HCT116 (cell line): ENCODE data around the gene TSPAN5. TPM values are rescaled to one million over a fixed set of nuclear protein-coding genes. Genes with fewer than 3 reads are reported as not detected.

ENCODE experiments used
- ATAC-seq: fragments of 200-7000 bp; cut with Tn5 transposase; 2 replicates; pipeline ENCODE4 v1.9.1; 2020; ENCODE audit warnings: mild to moderate bottlenecking, moderate library complexity
- BruUV-seq: library from RNA; stranded (reverse); fragments of 400-500 nt; replicated peaks from 2 replicates; lab custom pipeline; 2021; lab: Mats Ljungman, UMichigan
- CTCF ChIA-PET: fragments of 300-600 bp; sonication (Branson Sonifier 250); formaldehyde crosslinking; loops from one replicate; lab custom pipeline; 2021; ENCODE audit warnings: antibody characterized with exemption; lab: Charles Lee
- POLR2A ChIA-PET: fragments of 300-600, 350-600 bp; sonication (Branson Sonifier 250); formaldehyde crosslinking; loops from one replicate; lab custom pipeline; 2021; ENCODE audit warnings: antibody characterized with exemption; lab: Charles Lee
- RAD21 ChIA-PET, 2 experiments: fragments of 300-600 bp; sonication (Branson Sonifier 250); formaldehyde crosslinking; loops; one replicate each; lab custom pipeline; 2023; ENCODE audit warnings: low total read pairs in 2 of 2; ENCODE audit not compliant: uncharacterized antibody in 2 of 2, unreplicated experiment in 2 of 2, low non-redundant PET in 1 of 2; lab: Charles Lee
- DNase-seq: peaks from one replicate; pipeline ENCODE4 v3.0.0-alpha.2; 2010; ENCODE audit warnings: low read depth, low spot score
- H2AFZ ChIP-seq: fragments of 200-600 bp; shearing (Covaris generic), sonication (generic); 2 replicates; pipeline ENCODE4 v1.6.1; 2017; ENCODE audit warnings: low read depth, mixed run types, mixed read lengths, antibody characterized with exemption, low read length; ENCODE audit not compliant: poor library complexity, severe bottlenecking
- H3K27ac ChIP-seq: 2 replicates; pipeline ENCODE4 v1.5.1; 2012; ENCODE audit warnings: low read depth, low read length
- H3K27me3 ChIP-seq: fragments of 200-600 bp; sonication (generic); 2 replicates; pipeline ENCODE4 v1.6.1; 2016; ENCODE audit warnings: mixed run types, low read length, mixed read lengths; ENCODE audit not compliant: insufficient read depth
- H3K36me3 ChIP-seq, 2 experiments: fragments of 200-500 bp in 1 of 2; fragments of 200-600 bp in 1 of 2; sonication (Bioruptor generic) in 1 of 2; sonication (generic) in 1 of 2; 2 replicates each; pipeline versions ENCODE4 v1.5.1 to v1.6.1; 2014 to 2016; ENCODE audit warnings: low read length in 2 of 2, inconsistent platforms in 1 of 2, mixed read lengths in 1 of 2, mixed run types in 1 of 2; ENCODE audit not compliant: insufficient read depth in 2 of 2, control insufficient read depth in 1 of 2
- H3K4me1 ChIP-seq, 2 experiments: fragments of 200-600 bp in 1 of 2; sonication (generic) in 1 of 2; 2 replicates each; pipeline versions ENCODE4 v1.5.1 to v1.6.1; 2012 to 2017; ENCODE audit warnings: low read length in 2 of 2, inconsistent platforms in 1 of 2, mild to moderate bottlenecking in 1 of 2, mixed read lengths in 1 of 2, mixed run types in 1 of 2, moderate library complexity in 1 of 2; ENCODE audit not compliant: insufficient read depth in 2 of 2, control insufficient read depth in 1 of 2
- H3K4me2 ChIP-seq: fragments of 200-600 bp; sonication (generic); 2 replicates; pipeline ENCODE4 v1.6.1; 2017; ENCODE audit warnings: mixed run types, low read length, mixed read lengths
- H3K4me3 ChIP-seq, 2 experiments: fragments of 200-600 bp in 1 of 2; sonication (generic) in 1 of 2; replicated peaks in 1 of 2; 2 replicates each; pipeline ENCODE4 v1.5.1; 2011 to 2016; ENCODE audit warnings: low read length in 2 of 2, control low read depth in 1 of 2, low read depth in 1 of 2, mild to moderate bottlenecking in 1 of 2, mixed read lengths in 1 of 2, mixed run types in 1 of 2
- H3K79me2 ChIP-seq: fragments of 200-600 bp; sonication (generic); 2 replicates; pipeline ENCODE4 v1.6.1; 2017; ENCODE audit warnings: mild to moderate bottlenecking, mixed run types, low read length, moderate library complexity, mixed read lengths; ENCODE audit not compliant: insufficient read depth
- H3K9ac ChIP-seq: fragments of 200-600 bp; sonication (generic); 2 replicates; pipeline ENCODE4 v1.6.1; 2016; ENCODE audit warnings: low read length, mixed read lengths
- H3K9me2 ChIP-seq: fragments of 200-600 bp; sonication (generic), shearing (Covaris generic); 2 replicates; pipeline ENCODE4 v1.6.1; 2017; ENCODE audit warnings: mixed run types, mild to moderate bottlenecking, moderate library complexity; ENCODE audit not compliant: insufficient read depth
- H3K9me3 ChIP-seq, 2 experiments: fragments of 200-500 bp in 1 of 2; fragments of 200-600 bp in 1 of 2; sonication (Bioruptor generic) in 1 of 2; sonication (generic) in 1 of 2; 2 replicates each; pipeline ENCODE4 v1.6.1; 2014 to 2017; ENCODE audit warnings: low read length in 2 of 2, mixed read lengths in 2 of 2, inconsistent platforms in 1 of 2, low read depth in 1 of 2, mild to moderate bottlenecking in 1 of 2, mixed run types in 1 of 2, moderate library complexity in 1 of 2; ENCODE audit not compliant: control insufficient read depth in 1 of 2, insufficient read depth in 1 of 2
- H4K20me1 ChIP-seq: fragments of 200-600 bp; sonication (generic), shearing (Covaris generic); 2 replicates; pipeline ENCODE4 v1.6.1; 2017; ENCODE audit warnings: mixed run types, mild to moderate bottlenecking, moderate library complexity; ENCODE audit not compliant: insufficient read depth
- CBX3 ChIP-seq: IDR thresholded peaks from 2 replicates; pipeline ENCODE4 v1.6.1; 2012; ENCODE audit warnings: low read depth
- CEBPB ChIP-seq: IDR thresholded peaks from 2 replicates; pipeline ENCODE4 v1.6.1; 2012; ENCODE audit warnings: low read depth
- EGR1 ChIP-seq: IDR thresholded peaks from 2 replicates; pipeline ENCODE4 v1.6.1; 2012; ENCODE audit warnings: low read depth
- ELF1 ChIP-seq: IDR thresholded peaks from 2 replicates; pipeline ENCODE4 v1.6.1; 2012; ENCODE audit warnings: low read depth, borderline replicate concordance
- FOSL1 ChIP-seq: IDR thresholded peaks from 2 replicates; pipeline ENCODE4 v1.6.1; 2012; ENCODE audit warnings: low read depth
- JUND ChIP-seq: IDR thresholded peaks from 2 replicates; pipeline ENCODE4 v1.6.1; 2012
- POLR2A ChIP-seq: IDR thresholded peaks from 2 replicates; pipeline ENCODE4 v1.7.0; 2011; ENCODE audit warnings: borderline replicate concordance; ENCODE audit not compliant: insufficient read depth, insufficient read length; ENCODE audit errors: extremely low read depth
- RAD21 ChIP-seq: IDR thresholded peaks from 2 replicates; pipeline ENCODE4 v1.6.1; 2012; ENCODE audit warnings: low read depth, mild to moderate bottlenecking
- SRF ChIP-seq: IDR thresholded peaks from 2 replicates; pipeline ENCODE4 v1.6.1; 2012; ENCODE audit warnings: low read depth
- TCF7L2 ChIP-seq: IDR thresholded peaks from 2 replicates; pipeline ENCODE4 v1.7.0; 2011; ENCODE audit warnings: borderline replicate concordance, inconsistent platforms; ENCODE audit not compliant: insufficient read depth, insufficient read length; ENCODE audit errors: extremely low read depth
- YY1 ChIP-seq: IDR thresholded peaks from 2 replicates; pipeline ENCODE4 v1.6.1; 2011; ENCODE audit warnings: low read length, low read depth, moderate library complexity, mild to moderate bottlenecking; ENCODE audit not compliant: insufficient replicate concordance; ENCODE audit errors: extremely low read depth
- ZFX ChIP-seq: fragments of 450-650 bp; IDR thresholded peaks from 2 replicates; pipeline ENCODE4 v1.6.1; 2017
- intact Hi-C: fragments of 100-400 bp; cut with micrococcal nuclease; formaldehyde crosslinking; loops from 2 replicates; pipeline ENCODE4 v1.10.0; 2022
- total RNA-seq: library from RNA; stranded (reverse); gene quantifications from one replicate; pipeline ENCODE4 v1.2.1, GENCODE V29; 2021; ENCODE audit not compliant: unreplicated experiment
- TF ChIP-seq, protein P1 (sequence below): IDR thresholded peaks from 2 replicates; pipeline ENCODE4 v1.6.1; 2012
- TF ChIP-seq, protein P2 (sequence below): IDR thresholded peaks from 2 replicates; pipeline ENCODE4 v1.6.1; 2012; ENCODE audit warnings: low read depth
- TF ChIP-seq, protein P3 (sequence below): IDR thresholded peaks from 2 replicates; pipeline ENCODE4 v1.6.1; 2011; ENCODE audit warnings: mild to moderate bottlenecking, low read length, moderate library complexity; ENCODE audit not compliant: insufficient replicate concordance; ENCODE audit errors: extremely low read depth

TSPAN5 gene
- total RNA-seq, 1 experiment from 2014 or later, result 56.8 TPM

DNA sequence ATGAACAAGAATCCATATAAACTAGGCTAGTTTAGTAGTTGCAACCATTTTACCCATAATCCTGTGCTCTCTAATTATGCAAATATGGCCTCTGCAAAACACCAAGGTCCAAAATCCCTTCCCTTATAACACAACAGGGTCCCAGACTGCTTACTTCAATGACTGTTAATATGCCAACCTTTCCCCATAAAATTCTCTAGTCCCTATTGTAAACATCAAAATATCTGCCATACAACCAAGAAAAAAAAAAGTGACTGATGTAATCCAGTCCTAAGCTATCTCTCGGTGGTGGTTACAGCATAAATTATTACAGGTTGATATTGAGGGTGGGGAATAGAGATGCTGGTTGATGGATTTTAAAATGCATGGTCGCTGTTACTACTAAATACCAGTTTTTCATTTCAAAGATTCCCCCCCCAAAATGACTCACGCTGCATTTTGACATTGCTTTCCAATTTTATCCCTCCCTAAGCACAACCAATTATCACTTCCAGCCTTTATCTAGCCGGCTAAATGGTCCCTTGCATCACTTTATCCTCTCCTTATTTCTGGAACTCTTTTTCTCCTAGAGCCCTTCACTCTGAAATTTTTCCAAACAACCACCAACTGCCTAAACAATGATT, 44.8 kb downstream of the TSPAN5 start:
- Histone ChIP-seq H3K27me3 (no peaks in the 10 kb centered on the region), H3K9ac (no peak overlapping the region), H4K20me1 (no peaks in the 10 kb centered on the region), H3K36me3 (no peaks in the 10 kb centered on the region), H3K9me2 (no peaks in the 10 kb centered on the region), H3K27ac (no peak overlapping the region), H3K79me2 (peaks cover 100% of the 10 kb centered on the region), H2AFZ (no peak overlapping the region), H3K4me2 (no peak overlapping the region), H3K4me1 (peaks cover 7 to 64% of the 10 kb centered on the region in 2 experiments; a peak in 1 of 4 replicates), H3K9me3 (no peaks in the 10 kb centered on the region), H3K4me3 (no peak overlapping the region)
- DNase-seq (no peak), ATAC-seq (no peak)
- CTCF ChIA-PET, result no interaction called here
- RAD21 ChIA-PET, result no interaction called here
- BruUV-seq, result no TSS peak
- POLR2A ChIA-PET, result no interaction called here
- no peak for TF ChIP-seq ZFX
- TF ChIP-seq, protein P1, sequence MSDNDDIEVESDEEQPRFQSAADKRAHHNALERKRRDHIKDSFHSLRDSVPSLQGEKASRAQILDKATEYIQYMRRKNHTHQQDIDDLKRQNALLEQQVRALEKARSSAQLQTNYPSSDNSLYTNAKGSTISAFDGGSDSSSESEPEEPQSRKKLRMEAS, result no peak
- no peak for TF ChIP-seq JUND
- no peak for TF ChIP-seq FOSL1
- no peak for TF ChIP-seq CBX3
- no peak for TF ChIP-seq SRF
- TF ChIP-seq, protein P2, sequence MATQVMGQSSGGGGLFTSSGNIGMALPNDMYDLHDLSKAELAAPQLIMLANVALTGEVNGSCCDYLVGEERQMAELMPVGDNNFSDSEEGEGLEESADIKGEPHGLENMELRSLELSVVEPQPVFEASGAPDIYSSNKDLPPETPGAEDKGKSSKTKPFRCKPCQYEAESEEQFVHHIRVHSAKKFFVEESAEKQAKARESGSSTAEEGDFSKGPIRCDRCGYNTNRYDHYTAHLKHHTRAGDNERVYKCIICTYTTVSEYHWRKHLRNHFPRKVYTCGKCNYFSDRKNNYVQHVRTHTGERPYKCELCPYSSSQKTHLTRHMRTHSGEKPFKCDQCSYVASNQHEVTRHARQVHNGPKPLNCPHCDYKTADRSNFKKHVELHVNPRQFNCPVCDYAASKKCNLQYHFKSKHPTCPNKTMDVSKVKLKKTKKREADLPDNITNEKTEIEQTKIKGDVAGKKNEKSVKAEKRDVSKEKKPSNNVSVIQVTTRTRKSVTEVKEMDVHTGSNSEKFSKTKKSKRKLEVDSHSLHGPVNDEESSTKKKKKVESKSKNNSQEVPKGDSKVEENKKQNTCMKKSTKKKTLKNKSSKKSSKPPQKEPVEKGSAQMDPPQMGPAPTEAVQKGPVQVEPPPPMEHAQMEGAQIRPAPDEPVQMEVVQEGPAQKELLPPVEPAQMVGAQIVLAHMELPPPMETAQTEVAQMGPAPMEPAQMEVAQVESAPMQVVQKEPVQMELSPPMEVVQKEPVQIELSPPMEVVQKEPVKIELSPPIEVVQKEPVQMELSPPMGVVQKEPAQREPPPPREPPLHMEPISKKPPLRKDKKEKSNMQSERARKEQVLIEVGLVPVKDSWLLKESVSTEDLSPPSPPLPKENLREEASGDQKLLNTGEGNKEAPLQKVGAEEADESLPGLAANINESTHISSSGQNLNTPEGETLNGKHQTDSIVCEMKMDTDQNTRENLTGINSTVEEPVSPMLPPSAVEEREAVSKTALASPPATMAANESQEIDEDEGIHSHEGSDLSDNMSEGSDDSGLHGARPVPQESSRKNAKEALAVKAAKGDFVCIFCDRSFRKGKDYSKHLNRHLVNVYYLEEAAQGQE, result no peak
- TF ChIP-seq YY1, result no peak
- TF ChIP-seq, protein P3, sequence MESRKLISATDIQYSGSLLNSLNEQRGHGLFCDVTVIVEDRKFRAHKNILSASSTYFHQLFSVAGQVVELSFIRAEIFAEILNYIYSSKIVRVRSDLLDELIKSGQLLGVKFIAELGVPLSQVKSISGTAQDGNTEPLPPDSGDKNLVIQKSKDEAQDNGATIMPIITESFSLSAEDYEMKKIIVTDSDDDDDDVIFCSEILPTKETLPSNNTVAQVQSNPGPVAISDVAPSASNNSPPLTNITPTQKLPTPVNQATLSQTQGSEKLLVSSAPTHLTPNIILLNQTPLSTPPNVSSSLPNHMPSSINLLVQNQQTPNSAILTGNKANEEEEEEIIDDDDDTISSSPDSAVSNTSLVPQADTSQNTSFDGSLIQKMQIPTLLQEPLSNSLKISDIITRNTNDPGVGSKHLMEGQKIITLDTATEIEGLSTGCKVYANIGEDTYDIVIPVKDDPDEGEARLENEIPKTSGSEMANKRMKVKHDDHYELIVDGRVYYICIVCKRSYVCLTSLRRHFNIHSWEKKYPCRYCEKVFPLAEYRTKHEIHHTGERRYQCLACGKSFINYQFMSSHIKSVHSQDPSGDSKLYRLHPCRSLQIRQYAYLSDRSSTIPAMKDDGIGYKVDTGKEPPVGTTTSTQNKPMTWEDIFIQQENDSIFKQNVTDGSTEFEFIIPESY, result no peak
- no peak for TF ChIP-seq CEBPB
- TF ChIP-seq TCF7L2, result no peak
- TF ChIP-seq RAD21, result no peak
- no peak for TF ChIP-seq ELF1
- TF ChIP-seq EGR1, result no peak
- no peak for TF ChIP-seq POLR2A
- intact Hi-C loops, result no loop called here
